Neural progenitor cell (in vitro differentiated cells): ENCODE data around the gene PGC. TPM values are rescaled to one million over a fixed set of nuclear protein-coding genes. Genes with fewer than 3 reads are reported as not detected.
A peak's percentile ranks its signal among the peaks of the same experiment; 100 is the strongest.

Experiments used
- DNase-seq: peaks from one replicate; pipeline ENCODE4 v3.0.0-alpha.2; 2016; ENCODE audit warnings: low spot score
- H2AFZ ChIP-seq: fragments of 200-600 bp; sonication (generic); replicated peaks from 2 replicates; pipeline ENCODE4 v1.6.1; 2016; ENCODE audit warnings: antibody characterized with exemption
- H3F3A ChIP-seq: fragments of 200-600 bp; sonication (generic); 2 replicates; pipeline ENCODE4 v1.6.1; 2016; ENCODE audit warnings: antibody characterized with exemption, low read depth
- H3K27ac ChIP-seq: fragments of 200-600 bp; sonication (generic); 2 replicates; pipeline ENCODE4 v1.5.1; 2016; ENCODE audit warnings: mild to moderate bottlenecking
- H3K27me3 ChIP-seq: fragments of 200-600 bp; sonication (generic); 2 replicates; pipeline ENCODE4 v1.6.1; 2016; ENCODE audit warnings: mild to moderate bottlenecking, moderate library complexity
- H3K36me3 ChIP-seq: fragments of 200-600 bp; sonication (generic); 2 replicates; pipeline ENCODE4 v1.5.1; 2016
- H3K4me1 ChIP-seq: fragments of 200-600 bp; sonication (generic); 2 replicates; pipeline ENCODE4 v1.6.1; 2016; ENCODE audit warnings: mixed run types
- H3K4me2 ChIP-seq: fragments of 200-600 bp; sonication (generic); 2 replicates; pipeline ENCODE4 v1.6.1; 2016
- H3K4me3 ChIP-seq: fragments of 200-600 bp; sonication (generic); 2 replicates; pipeline ENCODE4 v1.5.1; 2016
- H3K79me2 ChIP-seq: fragments of 200-600 bp; sonication (generic); 2 replicates; pipeline ENCODE4 v1.6.1; 2016; ENCODE audit warnings: low read depth
- H3K9ac ChIP-seq: fragments of 200-600 bp; sonication (generic); 2 replicates; pipeline ENCODE4 v1.6.1; 2016
- H3K9me3 ChIP-seq: fragments of 200-600 bp; sonication (generic); 2 replicates; pipeline ENCODE4 v1.5.1; 2016; ENCODE audit warnings: low read depth
- H4K20me1 ChIP-seq: fragments of 200-600 bp; sonication (generic); 2 replicates; pipeline ENCODE4 v1.6.1; 2016; ENCODE audit warnings: low read depth
- H3K27ac Mint-ChIP-seq: 3 replicates; pipeline ENCODE4 v1.8.0; 2021; ENCODE audit warnings: mixed read lengths
- H3K27me3 Mint-ChIP-seq: 2 replicates; pipeline ENCODE4 v1.8.0; 2022; ENCODE audit warnings: low read depth, mild to moderate bottlenecking, inconsistent platforms, moderate library complexity, mixed read lengths; ENCODE audit not compliant: insufficient read depth
- H3K36me3 Mint-ChIP-seq: 3 replicates; pipeline ENCODE4 v1.8.0; 2021; ENCODE audit warnings: mixed read lengths
- H3K4me1 Mint-ChIP-seq: 3 replicates; pipeline ENCODE4 v1.8.0; 2021; ENCODE audit warnings: mixed read lengths
- H3K4me3 Mint-ChIP-seq: 3 replicates; pipeline ENCODE4 v1.8.0; 2021; ENCODE audit warnings: mild to moderate bottlenecking, moderate library complexity, mixed read lengths
- H3K9me3 Mint-ChIP-seq: 3 replicates; pipeline ENCODE4 v1.8.0; 2020; ENCODE audit warnings: mixed read lengths
- CTCF ChIP-seq: fragments of 200-600 bp; sonication (generic); IDR thresholded peaks from 2 replicates; pipeline ENCODE4 v1.5.1; 2017; ENCODE audit warnings: antibody characterized with exemption, mild to moderate bottlenecking
- EZH2 ChIP-seq: fragments of 200-600 bp; sonication (generic); IDR thresholded peaks from 2 replicates; pipeline ENCODE4 v1.6.1; 2017; ENCODE audit warnings: antibody characterized with exemption, mild to moderate bottlenecking, moderate library complexity
- EZH2phosphoT487 ChIP-seq: fragments of 200-600 bp; sonication (generic); IDR thresholded peaks from 2 replicates; pipeline ENCODE4 v1.6.1; 2017; ENCODE audit warnings: antibody characterized with exemption
- total RNA-seq: library from RNA; depleted of rRNA; stranded (reverse); fragments of >200 nt; gene quantifications from 2 replicates; pipeline ENCODE4 v1.2.3, GENCODE V29; 2015; ENCODE audit warnings: low replicate concordance

Gene PGC
- total RNA-seq, 1 donor from 2014 or later, result not detected

DNA sequence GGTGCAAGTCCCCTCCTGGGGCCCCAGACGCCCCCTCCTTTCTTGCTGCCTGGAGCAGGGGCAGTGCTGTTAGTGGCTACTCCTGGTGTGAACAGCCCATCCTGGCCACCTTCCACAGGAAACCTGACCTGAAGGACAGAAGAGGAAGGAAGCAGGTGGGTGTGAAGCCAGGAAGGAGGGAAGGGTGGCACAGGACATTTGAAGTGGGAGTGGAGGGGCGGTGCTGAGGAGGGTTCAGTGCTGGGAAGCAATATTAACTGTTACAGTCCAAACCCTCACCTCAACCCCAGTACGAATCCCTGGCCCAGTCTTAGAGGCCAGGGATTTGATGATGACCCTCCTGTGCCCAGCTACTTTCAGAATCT is 34.2 kb upstream of the PGC start:
- Histone ChIP-seq H2AFZ (no peak overlapping the region), H3K79me2 (no peaks in the 10 kb centered on the region), H3F3A (peaks cover 15% of the 10 kb centered on the region), H3K27ac (no peak overlapping the region), H3K4me1 (peaks cover 12% of the 10 kb centered on the region), H3K4me3 (peak overlapping the region; percentile 84), H3K9ac (no peak overlapping the region), H3K36me3 (no peaks in the 10 kb centered on the region), H3K27me3 (peaks cover 36% of the 10 kb centered on the region), H3K9me3 (no peaks in the 10 kb centered on the region), H3K4me2 (peak overlapping the region; percentile 97), H4K20me1 (no peaks in the 10 kb centered on the region)
- no peaks in the 10 kb centered on the region for H3K36me3 Mint-ChIP-seq
- H3K27ac Mint-ChIP-seq, result peak overlapping the region; percentile 79
- no peak for DNase-seq
- peak overlapping the region; percentile 88 for H3K4me3 Mint-ChIP-seq
- H3K4me1 Mint-ChIP-seq, result peaks cover 14% of the 10 kb centered on the region
- peaks cover 11% of the 10 kb centered on the region for H3K27me3 Mint-ChIP-seq
- no peaks in the 10 kb centered on the region for H3K9me3 Mint-ChIP-seq
- TF ChIP-seq EZH2phosphoT487 (no peak), EZH2 (no peak), CTCF (no peak)

- H2AFZ ChIP-seq, result peak within 1 kb of the TSS; percentile 66
- H3K9ac ChIP-seq, result no peak within 1 kb of the TSS
- H3K27ac ChIP-seq, result no peak within 1 kb of the TSS
- peaks cover 12% of the 10 kb centered on the region for H3K4me1 ChIP-seq
- Mint-ChIP-seq H3K36me3 (no peaks in the 10 kb centered on the region), H3K27ac (peak within 1 kb of the TSS; percentile 79), H3K9me3 (no peaks in the 10 kb centered on the region), H3K4me1 (peaks cover 12% of the 10 kb centered on the region), H3K27me3 (peaks cover 11% of the 10 kb centered on the region), H3K4me3 (peak within 1 kb of the TSS; percentile 91)
- H3K36me3 ChIP-seq, result no peaks in the 10 kb centered on the region
- peaks cover 33% of the 10 kb centered on the region for H3K27me3 ChIP-seq
- no peaks in the 10 kb centered on the region for H3K79me2 ChIP-seq
- no peaks in the 10 kb centered on the region for H4K20me1 ChIP-seq
- DNase-seq, result peak; percentile 69
- TF ChIP-seq EZH2phosphoT487 (no peak), CTCF (no peak), EZH2 (no peak)
- peaks cover 11% of the 10 kb centered on the region for H3F3A ChIP-seq
- no peaks in the 10 kb centered on the region for H3K9me3 ChIP-seq
- H3K4me3 ChIP-seq, result peak within 1 kb of the TSS; percentile 84
- H3K4me2 ChIP-seq, result peak within 1 kb of the TSS; percentile 97
These were observed 33.6 kb upstream of the PGC start, which contains the start of gene PRICKLE4 for GRCh38 chr6:41780551-41781365. Gene PRICKLE4, plus strand, starts transcription at chr6:41780782. Its CDS starts 2,692 bp downstream, at chr6:41783474.

- DNase-seq, result peak; percentile 98
- Mint-ChIP-seq H3K4me3 (peak within 1 kb of the TSS; percentile 91), H3K9me3 (no peaks in the 10 kb centered on the region), H3K27ac (peak within 1 kb of the TSS; percentile 19), H3K27me3 (peaks cover 9% of the 10 kb centered on the region), H3K36me3 (no peaks in the 10 kb centered on the region), H3K4me1 (peaks cover 11% of the 10 kb centered on the region)
- Histone ChIP-seq H3K36me3 (no peaks in the 10 kb centered on the region), H3K4me3 (peak within 1 kb of the TSS; percentile 84), H3K4me1 (peaks cover 12% of the 10 kb centered on the region), H3K9ac (peak within 1 kb of the TSS; percentile 57), H3K27me3 (peaks cover 25% of the 10 kb centered on the region), H3K79me2 (no peaks in the 10 kb centered on the region), H4K20me1 (no peaks in the 10 kb centered on the region), H3F3A (peaks cover 4% of the 10 kb centered on the region), H2AFZ (peak within 1 kb of the TSS; percentile 66), H3K27ac (no peak within 1 kb of the TSS), H3K4me2 (peak within 1 kb of the TSS; percentile 97), H3K9me3 (no peaks in the 10 kb centered on the region)
- TF ChIP-seq CTCF (peak; percentile 97), EZH2phosphoT487 (no peak)
These were observed 32.8 kb upstream of the PGC start, which contains the start of gene FRS3 for GRCh38 chr6:41779788-41780550. Gene FRS3, minus strand, starts transcription at chr6:41779900. Its CDS starts 2,913 bp downstream, at chr6:41776987.
